Hematopoietic multipotent progenitor cell treated with erythropoietin and hydrocortisone succinate and interleukin-3 and kit ligand, for 17 days (in vitro differentiated cells): ENCODE results near the gene SKOR2.
"Not testable (repeated sequence)": the region's sequence is repeated elsewhere in the genome, so short reads cannot be mapped to it uniquely, and the experiment has no call there.

Experiments used
- DNase-seq: peaks from one replicate; pipeline ENCODE4 v3.0.0-alpha.2; 2015; ENCODE audit warnings: low spot score

SKOR2 gene

DNA sequence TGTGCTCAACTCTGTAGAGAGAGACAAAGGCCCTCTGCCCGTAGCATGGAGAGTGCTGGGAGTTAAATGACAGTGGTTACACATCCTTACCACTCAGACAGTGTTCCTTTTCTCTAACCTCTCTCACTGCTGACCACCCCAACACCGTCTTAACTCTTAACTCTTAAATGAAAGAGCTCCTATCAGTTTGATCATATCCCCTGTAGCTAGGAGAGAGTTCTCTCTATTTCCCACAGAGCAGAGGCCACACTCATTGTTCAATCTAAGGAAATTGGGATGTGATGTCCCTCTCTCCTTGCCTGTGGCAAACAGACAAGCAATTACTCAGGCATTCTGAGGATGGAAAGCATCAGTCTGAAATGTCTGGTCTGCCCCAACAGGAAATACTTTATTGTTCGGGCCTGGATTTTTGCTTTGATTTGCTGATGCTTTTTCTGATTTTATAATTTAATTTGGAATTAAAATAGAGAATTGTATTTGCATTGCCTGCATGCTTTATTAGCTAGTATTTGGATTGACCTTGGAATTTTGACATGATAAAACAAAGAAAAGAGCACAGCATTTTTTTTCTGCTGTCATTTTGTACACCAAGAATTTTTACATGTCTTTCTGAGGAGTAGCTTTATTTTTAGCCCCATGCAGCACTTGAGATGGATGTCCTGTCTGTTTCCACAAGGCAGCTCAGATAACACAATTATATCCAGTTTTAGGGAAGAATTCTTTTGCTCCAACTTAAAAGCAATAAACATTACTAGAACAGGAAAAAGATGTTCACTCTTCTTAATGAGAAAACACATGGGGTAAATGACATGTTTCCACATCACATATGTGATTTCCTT lies 47.6 kb downstream of the SKOR2 start:
- no peak for DNase-seq

- DNase-seq, result not testable (repeated sequence)
Observed at GRCh38 chr18:47195961-47196360, 55.5 kb downstream of the SKOR2 start.

DNA sequence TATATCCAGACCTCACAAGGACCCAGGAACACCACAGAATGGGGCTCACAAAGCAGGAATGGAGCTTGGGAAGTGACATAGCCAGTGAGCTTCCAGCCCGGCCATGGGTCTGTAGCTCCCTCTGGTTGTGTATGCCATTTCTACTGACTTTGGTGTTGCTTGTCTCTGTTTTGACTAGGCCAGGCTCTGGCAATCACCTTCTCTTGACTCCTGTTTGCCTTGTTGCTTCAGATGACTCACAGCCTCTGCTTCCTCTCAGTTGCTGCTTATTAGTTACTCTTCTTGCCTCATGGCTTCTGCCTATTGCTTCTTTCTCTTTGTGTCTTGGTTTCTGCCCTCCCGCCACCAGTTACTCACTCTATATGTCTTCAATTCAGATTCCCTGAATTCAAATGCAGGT lies 59.5 kb downstream of the SKOR2 start:
- DNase-seq, result no peak

DNA sequence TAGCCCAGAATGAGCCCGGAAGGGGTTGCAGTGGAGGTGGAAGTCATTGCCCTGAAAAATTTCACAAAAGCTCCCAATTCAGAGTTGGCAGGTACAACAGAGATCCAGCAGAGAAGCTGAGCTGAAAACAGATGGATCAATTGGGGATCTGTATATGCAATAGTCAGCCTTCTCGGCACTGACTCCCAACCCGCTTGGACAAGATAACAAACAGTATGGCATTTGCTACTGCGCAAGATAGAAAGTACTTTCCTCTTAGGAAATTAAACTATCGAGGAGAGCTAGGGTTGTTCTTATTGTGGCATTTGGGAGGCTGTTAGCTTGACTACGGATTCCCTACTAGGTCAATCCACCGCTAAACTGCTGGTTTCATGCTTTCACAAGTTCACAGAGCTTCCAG lies 63.7 kb downstream of the SKOR2 start:
- no peak for DNase-seq

DNA sequence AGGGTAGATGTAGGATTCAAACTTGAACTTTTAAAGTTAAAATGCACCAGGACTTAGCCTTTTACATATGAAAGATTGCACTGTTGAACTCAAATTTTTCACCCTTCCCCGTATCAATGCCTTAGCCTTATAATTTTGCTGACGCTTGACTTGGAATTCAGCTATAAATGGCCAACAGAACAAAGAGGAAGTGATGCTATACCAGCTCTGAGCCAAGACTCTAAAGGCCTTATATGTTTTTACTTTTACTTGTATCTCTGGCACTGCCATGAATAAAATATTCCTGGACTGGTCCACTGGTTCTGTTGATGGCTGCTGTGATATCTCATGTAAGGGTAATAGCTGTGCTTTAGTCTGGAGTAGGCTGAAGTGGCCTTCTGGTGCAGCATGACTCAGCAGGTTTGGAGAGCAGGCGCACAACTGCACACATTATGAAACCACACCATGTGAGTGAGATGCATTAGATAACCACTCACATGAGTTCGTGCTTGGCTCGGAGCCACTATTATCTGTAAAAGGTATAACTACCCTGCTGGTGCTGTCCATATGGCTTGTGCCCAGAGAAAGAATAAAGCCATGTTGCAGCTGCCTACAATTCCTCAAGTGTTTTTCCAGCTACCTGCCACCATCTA lies 66.9 kb downstream of the SKOR2 start:
- peak; percentile 50 for DNase-seq

- not testable (repeated sequence) for DNase-seq
Observed at GRCh38 chr18:47182156-47182555, 69.3 kb downstream of the SKOR2 start.

DNA sequence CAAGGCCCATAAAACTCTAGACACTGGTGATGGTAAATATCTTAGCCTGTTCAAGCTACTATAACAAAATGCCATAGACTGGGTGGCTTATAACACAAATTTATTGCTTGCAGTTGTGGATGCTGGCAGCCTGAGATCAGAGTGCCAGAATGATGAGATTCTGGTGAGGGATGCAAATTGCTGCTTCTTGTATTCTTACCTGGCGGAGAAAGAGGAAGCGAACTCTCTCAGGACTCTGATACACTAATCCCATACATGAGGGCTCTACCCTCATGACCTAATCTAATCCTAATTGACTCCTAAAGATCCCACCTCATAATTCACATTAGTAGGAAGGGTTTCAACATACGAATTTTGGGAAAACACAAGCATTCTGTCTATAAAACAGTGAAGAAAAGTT lies 70.7 kb downstream of the SKOR2 start:
- no peak for DNase-seq

DNA sequence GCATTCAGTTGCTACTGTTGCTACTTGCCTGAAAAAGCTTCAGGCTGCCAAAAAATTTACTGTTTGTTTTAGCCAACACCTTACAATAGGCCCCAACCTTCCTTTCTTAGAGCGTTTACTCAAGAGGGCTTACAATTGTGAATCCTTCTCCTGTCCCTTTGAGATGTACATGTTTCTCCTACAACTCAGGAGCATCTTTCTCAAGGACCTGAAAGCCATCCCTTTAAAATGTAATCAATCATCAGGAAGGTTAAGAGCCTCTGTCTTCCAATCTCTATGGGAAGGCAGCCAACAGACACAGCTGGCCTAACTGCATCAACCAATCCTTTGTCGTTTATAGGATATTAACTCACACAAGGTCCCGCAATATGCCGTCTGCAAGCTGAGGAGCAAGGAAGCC lies 71.9 kb downstream of the SKOR2 start:
- no peak for DNase-seq

GRCh38 chr18:47175898-47176575 lies 75.4 kb downstream of the SKOR2 start, which contains the start of gene IER3IP1:
Gene IER3IP1, minus strand, starts transcription at chr18:47176364. Its CDS starts 87 bp downstream, at chr18:47176277.
- peak; percentile 76 for DNase-seq

- no peak for DNase-seq
Observed at GRCh38 chr18:47175283-47175897, 76.1 kb downstream of the SKOR2 start.

- DNase-seq, result no peak
Observed at GRCh38 chr18:47174545-47175116, 76.8 kb downstream of the SKOR2 start.

- DNase-seq, result no peak
Observed at GRCh38 chr18:47172476-47172875, 79.0 kb downstream of the SKOR2 start.

GRCh38 chr18:47168913-47169312 lies 82.5 kb downstream of the SKOR2 start:
- DNase-seq, result no peak

- no peak for DNase-seq
Observed at GRCh38 chr18:47168509-47168908, 83.0 kb downstream of the SKOR2 start.

DNA sequence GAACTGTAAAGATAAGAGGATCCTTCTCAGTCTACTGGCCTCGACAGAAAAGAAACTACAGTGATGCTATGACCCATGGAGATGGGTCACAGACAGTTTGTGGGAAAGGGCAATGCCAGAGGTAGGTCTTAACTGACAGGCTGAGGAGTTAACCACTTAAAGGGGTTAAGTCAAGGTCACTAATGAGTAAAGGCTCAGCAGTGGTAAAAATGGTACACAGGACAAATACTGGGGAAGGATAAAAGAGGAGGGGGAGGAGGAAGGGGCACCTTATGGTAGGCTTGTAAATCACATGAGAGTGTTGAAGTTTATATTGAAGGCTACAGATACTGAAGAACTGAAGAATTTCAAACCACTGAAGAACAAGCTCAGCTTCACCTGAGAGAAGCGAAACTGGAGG lies 85.2 kb downstream of the SKOR2 start:
- no peak for DNase-seq

GRCh38 chr18:47163241-47163640 lies 88.2 kb downstream of the SKOR2 start:
- DNase-seq, result no peak

GRCh38 chr18:47160256-47160655 lies 91.2 kb downstream of the SKOR2 start:
- no peak for DNase-seq

DNA sequence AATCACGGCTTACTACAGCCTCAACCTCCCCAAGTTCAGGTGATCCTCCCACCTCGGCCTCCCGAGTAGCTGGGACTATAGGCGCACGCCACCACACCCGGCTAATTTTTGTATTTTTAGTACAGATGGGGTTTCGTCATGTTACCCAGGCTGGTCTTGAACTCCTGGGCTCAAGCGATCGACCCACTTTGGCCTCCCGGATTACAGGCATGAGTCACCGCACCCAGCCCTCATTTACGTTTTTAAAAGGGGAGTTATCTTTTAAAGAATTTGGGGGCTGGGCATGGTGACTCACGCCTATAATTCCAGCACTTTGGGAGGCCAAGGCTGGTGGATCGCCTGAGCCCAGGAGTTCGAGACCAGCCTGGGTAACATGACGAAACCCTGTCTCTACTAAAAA lies 93.1 kb downstream of the SKOR2 start:
- DNase-seq, result not testable (repeated sequence)
